GM19395 (cell line): ENCODE measurements around the gene ANKS3.
"Not testable (repeated sequence)": the region's sequence is repeated elsewhere in the genome, so short reads cannot be mapped to it uniquely, and the experiment has no call there.

Experiments used
- ATAC-seq: cut with Tn5 transposase; IDR thresholded peaks from one replicate; pipeline ENCODE4 v1.9.1; 2021; ENCODE audit warnings: mild to moderate bottlenecking, moderate library complexity; ENCODE audit not compliant: unreplicated experiment

The ANKS3 gene

DNA sequence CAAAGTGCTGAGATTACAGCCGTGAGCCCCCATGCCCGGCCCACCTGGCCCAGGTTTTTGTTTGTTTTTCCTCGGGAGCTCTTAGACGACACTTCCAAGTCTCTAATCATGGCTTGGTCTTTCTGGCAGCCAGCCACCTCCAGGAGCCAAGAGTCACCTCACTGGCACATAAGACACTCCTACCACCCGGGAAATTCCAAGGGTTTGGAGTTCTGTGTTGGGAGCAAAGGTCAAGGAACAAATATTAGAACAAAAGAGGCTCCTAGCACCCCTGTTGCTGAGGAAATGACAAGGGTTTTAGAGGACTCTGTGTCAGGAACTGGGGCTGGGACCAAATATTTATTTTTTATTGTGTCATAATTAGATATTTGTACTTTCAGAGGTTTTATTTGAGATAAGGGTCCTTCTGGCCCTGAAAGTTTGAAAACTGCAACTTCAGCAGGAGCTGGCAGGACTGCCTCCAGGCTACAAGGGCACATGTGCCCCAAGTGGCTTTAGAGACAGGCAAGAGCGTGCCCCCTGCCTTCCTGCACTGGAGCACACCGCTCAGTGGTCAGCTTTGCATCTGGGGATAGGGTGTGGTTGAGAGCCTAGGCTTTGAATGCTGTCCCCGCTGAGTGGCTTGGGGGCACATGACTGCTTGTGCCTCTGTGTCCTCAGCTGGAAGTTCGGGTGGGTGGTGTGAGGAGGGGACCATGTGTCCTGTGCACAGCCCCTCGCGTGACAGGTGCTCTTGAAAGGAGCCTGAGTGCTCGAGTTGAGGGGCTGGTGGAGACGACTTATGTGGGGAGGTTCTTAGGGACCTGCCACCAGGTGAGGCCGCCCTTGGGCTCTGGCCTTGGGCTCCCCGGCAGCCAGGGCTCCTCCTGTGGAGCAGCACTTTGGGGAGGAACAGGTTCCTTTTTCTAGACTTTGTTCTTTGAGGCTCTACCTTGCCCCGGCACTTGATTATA is 79.8 kb downstream of the ANKS3 start:
- no peak for ATAC-seq

DNA sequence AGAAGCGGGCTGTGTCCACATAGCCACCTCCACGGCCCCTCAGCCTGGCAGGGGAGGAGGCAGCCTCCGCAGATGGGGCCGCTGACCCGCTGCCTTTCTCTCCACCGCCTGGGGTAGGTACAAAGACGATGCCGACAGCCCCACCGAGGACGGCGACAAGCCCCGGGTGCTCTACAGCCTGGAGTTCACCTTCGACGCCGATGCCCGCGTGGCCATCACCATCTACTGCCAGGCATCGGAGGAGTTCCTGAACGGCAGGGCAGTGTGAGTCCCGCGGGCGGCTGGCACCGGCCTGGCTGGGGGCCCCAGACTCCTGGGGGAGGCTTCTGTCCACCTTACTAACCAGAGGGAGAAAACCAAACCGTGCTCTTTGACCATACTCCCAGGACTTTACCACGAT is 81.5 kb downstream of the ANKS3 start:
- ATAC-seq: no peak

- no peak for ATAC-seq
Measured at GRCh38 chr16:4651827-4652226, 82.2 kb downstream of the ANKS3 start.

GRCh38 chr16:4650443-4651074 is 83.5 kb downstream of the ANKS3 start:
- not testable (repeated sequence) for ATAC-seq

GRCh38 chr16:4649744-4650442 is 84.2 kb downstream of the ANKS3 start:
- no peak for ATAC-seq

DNA sequence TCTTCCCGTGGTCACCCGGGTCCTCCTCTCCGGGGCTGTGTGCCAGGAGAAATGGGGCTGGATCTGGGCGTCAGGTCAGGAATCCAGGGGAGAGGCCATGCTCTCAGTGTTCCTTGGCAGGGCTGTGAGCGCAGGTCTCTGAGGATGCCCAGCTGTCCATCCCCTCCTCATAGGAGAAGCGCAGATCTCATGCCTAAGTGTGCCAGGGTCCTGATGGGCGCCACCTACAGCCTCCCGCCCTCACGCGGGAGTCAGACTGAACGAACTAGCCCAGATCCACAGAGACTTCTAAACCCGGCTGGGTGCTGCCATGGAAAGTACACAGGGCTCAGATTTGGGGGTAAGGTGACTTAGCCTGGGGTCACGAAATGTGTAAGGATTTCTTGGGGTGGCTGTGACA is 85.2 kb downstream of the ANKS3 start:
- no peak for ATAC-seq

DNA sequence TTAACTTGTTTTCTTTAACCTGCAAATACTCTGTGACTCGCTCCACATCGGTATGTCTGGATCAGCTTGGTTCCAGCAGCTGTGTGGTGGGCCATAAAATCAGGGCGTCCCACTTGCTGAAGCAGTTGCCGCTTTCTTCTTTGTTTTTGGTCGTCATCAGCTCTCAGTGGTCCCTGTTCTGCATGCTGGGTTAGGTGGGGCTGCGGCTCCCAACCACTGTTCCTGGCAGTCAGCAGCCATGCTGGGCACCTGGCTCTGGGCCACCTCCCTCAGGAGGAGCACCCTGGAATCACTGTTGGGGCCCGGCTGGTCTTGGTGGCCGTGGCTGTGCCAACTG is 86.5 kb downstream of the ANKS3 start:
- no peak for ATAC-seq

DNA sequence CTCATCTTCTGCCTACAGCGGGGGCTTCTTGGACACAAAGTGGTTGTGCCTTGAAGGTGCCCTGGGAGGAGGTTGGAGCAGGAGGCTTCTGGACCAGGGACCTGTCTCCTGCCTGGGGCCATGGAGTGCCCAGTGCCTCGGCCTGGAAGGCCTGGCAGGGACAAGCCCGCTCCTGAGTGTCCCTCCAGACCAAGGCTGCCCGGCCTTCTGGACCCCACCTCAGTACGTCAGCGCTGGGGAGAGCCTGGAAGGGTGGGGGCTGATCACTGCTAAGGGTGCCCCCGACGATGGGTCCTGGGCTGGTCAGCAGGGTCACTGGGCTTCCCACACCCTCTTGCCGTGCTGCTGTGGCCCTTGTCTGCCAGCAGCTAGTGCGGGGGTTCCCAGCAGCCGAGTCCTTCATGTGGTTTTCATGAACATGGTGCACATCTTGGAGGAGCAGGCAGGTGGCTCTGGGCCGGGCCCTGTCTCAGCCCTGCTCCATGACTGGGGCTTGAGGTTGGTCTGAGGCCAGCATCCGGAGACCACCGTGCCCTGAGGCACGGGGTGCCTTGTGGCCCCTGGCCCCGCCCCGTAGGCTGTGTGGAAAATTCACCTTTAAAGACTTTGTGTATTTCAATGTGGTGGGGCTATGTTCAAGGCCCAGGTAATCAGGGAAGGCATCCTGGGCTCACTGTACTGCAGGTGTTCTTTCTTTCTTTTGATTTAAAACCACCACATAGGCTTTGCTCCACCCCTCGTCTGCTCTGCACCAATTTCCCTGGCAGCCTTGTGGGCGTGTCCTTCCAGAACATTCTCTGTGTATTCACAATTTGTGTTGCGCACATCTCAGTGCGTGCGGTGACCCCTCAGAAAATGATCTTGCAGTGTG is 87.1 kb downstream of the ANKS3 start:
- ATAC-seq: no peak
